D721Med (cell line): ENCODE measurements around the gene GPR107.

Source experiments
- DNase-seq: peaks from one replicate; pipeline ENCODE4 v3.0.0; 2011; ENCODE audit warnings: low spot score; ENCODE audit not compliant: insufficient read length
- FAIRE-seq: peaks from 2 replicates; lab custom pipeline; 2011; peaks lifted over from hg19 to GRCh38; lab: Jason Lieb, UNC
- TF ChIP-seq, protein P1 (sequence below): IDR thresholded peaks from 2 replicates; pipeline ENCODE4 v1.5.1; 2012; ENCODE audit warnings: mild to moderate bottlenecking, control low read depth; ENCODE audit not compliant: insufficient read depth; ENCODE audit errors: missing control alignments

GPR107 gene

DNA sequence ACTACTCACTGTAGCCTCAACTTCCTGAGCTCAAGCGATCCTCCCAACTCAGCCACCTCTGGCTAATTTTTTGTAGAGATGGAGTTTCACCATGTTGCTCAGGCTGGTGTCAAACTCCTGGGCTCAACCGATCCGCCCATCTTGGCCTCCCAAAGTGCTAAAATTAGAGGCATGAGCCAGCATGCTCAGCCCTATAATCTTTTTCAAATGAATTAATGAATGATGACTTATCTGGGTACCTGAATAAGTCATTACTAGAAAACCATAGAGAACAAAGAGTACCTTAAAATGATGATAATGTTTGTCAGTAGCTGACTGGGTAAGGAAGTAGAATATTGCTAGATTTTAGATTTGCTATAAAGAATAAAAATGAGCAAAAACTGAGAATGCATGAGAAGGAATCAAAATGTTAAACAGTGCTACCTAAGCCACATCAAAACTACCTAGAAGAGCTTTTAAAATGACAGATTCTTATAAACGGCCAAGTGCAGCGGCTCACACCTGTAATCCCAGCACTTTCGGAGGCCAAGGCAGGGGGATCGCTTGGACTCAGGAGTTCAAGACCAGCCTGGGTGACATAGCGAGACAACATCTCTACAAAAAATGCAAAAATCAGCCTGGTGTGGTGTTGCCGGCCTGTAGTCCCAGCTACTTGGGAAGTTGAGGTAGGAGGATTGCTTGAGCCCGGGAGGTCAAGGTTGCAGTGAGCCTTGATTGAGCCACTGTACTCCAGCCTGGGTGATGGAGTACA is 24.3 kb upstream of the GPR107 start:
- TF ChIP-seq, protein P1, sequence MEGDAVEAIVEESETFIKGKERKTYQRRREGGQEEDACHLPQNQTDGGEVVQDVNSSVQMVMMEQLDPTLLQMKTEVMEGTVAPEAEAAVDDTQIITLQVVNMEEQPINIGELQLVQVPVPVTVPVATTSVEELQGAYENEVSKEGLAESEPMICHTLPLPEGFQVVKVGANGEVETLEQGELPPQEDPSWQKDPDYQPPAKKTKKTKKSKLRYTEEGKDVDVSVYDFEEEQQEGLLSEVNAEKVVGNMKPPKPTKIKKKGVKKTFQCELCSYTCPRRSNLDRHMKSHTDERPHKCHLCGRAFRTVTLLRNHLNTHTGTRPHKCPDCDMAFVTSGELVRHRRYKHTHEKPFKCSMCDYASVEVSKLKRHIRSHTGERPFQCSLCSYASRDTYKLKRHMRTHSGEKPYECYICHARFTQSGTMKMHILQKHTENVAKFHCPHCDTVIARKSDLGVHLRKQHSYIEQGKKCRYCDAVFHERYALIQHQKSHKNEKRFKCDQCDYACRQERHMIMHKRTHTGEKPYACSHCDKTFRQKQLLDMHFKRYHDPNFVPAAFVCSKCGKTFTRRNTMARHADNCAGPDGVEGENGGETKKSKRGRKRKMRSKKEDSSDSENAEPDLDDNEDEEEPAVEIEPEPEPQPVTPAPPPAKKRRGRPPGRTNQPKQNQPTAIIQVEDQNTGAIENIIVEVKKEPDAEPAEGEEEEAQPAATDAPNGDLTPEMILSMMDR, result no peak
- FAIRE-seq (no peak), DNase-seq (no peak)

DNA sequence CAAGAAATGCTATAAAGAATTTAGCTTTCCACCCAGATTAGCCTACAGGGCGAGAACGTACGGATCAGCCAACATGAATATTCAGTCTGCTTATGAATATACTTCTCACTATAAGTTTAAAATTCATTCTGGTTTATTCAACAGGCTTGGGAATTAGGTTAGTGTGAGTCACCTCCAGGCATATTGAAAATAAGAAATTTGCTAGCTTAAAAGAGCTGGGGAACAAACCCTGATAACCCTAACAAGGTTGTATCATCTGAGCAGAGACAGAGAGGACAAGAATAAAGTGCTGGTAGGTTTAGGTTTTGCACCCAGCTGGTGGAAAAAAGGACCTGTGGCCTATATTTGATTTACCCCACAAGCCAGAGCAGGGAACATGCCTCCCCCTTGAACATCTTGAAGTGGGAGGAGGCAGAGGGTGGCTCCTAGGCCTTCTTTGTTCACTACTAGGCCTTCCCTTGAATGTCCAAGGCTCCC is 23.0 kb upstream of the GPR107 start:
- TF ChIP-seq, protein P1, result no peak
- DNase-seq (no peak), FAIRE-seq (no peak)

DNA sequence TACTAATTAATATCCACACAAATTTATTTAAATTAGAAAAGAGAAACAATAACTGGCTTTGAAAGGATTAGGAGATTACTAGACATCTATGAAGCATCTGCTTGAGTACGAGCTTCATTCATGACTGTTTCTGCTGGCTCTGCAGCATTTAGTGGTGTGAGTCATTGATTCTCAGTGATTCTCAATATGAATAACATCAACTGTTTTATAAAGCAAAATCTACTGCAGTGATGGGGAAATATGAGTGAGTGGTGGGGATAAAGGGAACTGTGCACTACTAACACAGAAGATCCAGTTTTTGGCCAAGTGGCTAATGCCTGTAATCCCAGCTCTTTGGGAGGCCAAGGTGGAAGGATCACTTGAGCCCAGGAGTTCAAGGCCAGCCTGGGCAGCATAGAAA is 19.1 kb upstream of the GPR107 start:
- TF ChIP-seq, protein P1, result no peak
- no peak for DNase-seq
- FAIRE-seq, result no peak

DNA sequence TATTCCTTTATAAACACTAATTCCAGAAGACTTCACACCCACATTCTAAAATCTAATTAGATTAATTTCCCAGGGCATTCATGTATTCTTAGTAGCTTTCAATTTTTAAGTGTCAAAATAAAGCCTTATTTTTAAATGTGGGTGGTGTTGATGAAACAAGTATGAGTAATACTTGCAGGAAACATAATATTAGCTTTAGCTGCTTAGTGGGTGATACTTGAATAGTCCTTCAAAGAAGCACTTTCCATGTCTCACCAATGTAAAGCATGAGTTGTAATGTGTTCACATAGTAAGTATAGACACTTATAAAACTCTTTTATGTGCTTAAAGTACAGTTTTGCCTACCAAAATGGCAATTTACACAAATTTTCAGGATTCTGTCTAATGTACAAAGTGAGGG is 17.6 kb upstream of the GPR107 start:
- no peak for DNase-seq
- FAIRE-seq, result no peak
- TF ChIP-seq, protein P1, result no peak

DNA sequence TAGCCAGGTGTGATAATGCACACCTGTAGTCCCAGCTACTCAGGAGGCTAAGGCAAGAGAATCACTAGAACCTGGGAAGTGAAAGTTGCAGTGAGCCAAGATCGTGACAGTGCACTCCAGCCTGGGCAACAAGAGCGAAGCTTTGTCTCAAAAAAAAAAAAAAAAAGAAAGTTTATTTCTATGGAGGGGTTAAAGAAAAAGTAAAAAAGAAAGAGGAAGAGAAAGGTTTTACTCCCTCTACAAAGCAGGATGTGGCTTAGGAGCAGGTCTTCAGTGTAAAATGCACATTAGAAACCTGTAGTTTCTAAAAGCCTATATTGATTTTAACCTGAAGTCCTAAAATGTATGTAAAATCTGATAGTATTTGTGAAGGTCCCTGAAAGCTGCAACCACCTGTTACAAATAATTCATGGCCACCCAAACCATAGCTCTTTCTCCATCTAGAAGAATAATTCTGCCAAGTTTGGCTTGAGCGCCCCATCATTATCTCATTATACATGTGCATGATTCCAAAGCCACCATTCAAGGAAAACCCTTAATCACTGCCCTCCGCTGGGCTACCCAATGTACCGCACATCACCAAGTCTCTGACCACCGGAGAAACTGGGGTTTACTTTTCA is 14.1 kb upstream of the GPR107 start:
- no peak for FAIRE-seq
- TF ChIP-seq, protein P1, result peak; percentile 7
- no peak for DNase-seq

DNA sequence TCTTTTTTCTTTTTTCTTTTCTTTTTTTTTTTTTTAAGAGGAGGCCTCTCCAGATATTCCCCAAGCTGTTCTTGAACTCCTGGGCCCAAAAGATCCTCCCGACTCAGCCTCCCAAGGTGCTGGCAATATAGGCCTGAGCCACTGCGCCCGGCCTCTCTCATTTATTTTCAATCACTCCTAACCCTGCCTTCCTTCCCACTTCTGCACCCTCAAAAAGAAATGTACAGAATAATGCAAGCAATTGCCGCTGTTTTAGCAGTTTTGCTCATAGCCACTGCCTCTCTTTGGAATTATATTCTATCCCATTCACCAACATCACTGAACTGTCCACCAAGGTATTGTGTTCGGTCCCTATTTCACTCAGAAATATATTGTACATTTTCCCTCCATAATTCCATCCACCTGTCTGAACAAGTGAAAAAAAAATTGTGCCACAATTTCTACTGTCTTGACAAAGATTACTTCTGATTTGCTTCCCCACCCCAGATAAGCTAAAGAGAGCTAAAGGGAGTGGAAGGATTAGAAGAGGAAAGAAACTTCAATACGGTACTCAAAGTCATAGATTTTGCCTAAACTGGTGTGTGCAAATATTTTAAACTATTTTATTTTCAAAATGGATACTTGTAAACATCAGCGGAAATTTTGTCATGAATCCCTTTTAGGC is 12.6 kb upstream of the GPR107 start:
- FAIRE-seq, result no peak
- no peak for DNase-seq
- TF ChIP-seq, protein P1, result no peak
